ENCODE measurements around the gene PTPN7. TPM values are rescaled to one million over a fixed set of nuclear protein-coding genes. Genes with fewer than 3 reads are reported as not detected.

The PTPN7 gene
- total and polyA plus RNA-seq, 2 experiments from 2014 or later: 0.41 TPM; not detected in 1

GRCh38 chr1:202205523-202206190 lies 45.3 kb upstream of the PTPN7 start:
- 60% methylated on average over 5 of the region's 5 CpGs for WGBS (ENCODE audit: low lambda C conversion rate, missing lambda C conversion rate)
- Histone ChIP-seq H4K20me1 (ENCODE audit: insufficient read depth, poor library complexity, severe bottlenecking) (no peaks in the 10 kb centered on the region), H3K9me3 (ENCODE audit: low read depth) (no peaks in the 10 kb centered on the region), H3K4me2 (no peak overlapping the region), H3K9me2 (replicated peaks; ENCODE audit: insufficient read depth) (no peaks in the 10 kb centered on the region), H3K4me1 (ENCODE audit: insufficient read depth) (no peaks in the 10 kb centered on the region), H3K4me3 (no peak overlapping the region), H3K36me3 (replicated peaks; ENCODE audit: insufficient read depth, low read depth) (no peaks in the 10 kb centered on the region), H3K27me3 (no peaks in the 10 kb centered on the region), H3K79me2 (no peaks in the 10 kb centered on the region), H3K27ac (no peak overlapping the region), H2AFZ (no peak overlapping the region)
- TF ChIP-seq EZH2phosphoT487 (IDR thresholded peaks at IDR 0.05; ENCODE audit: low read depth, severe bottlenecking, unreplicated experiment) (no peak), CTCF (IDR thresholded peaks at IDR 0.05; ENCODE audit: poor library complexity) (peak; percentile 46), EZH2 (IDR thresholded peaks at IDR 0.05; ENCODE audit: borderline replicate concordance) (no peak)
- DNase-seq (ENCODE audit: low spot score): no peak

- WGBS (ENCODE audit: low lambda C conversion rate, missing lambda C conversion rate): 25% methylated on average over 1 of the region's 1 CpG
- TF ChIP-seq CTCF (IDR thresholded peaks at IDR 0.05; ENCODE audit: poor library complexity) (no peak), EZH2phosphoT487 (IDR thresholded peaks at IDR 0.05; ENCODE audit: low read depth, severe bottlenecking, unreplicated experiment) (no peak), EZH2 (IDR thresholded peaks at IDR 0.05; ENCODE audit: borderline replicate concordance) (no peak)
- H3K4me1 ChIP-seq (ENCODE audit: insufficient read depth): no peaks in the 10 kb centered on the region
Observed at GRCh38 chr1:202204065-202204464, 43.7 kb upstream of the PTPN7 start.

GRCh38 chr1:202203238-202204039 lies 43.0 kb upstream of the PTPN7 start:
- Histone ChIP-seq H3K9me2 (replicated peaks; ENCODE audit: insufficient read depth) (no peaks in the 10 kb centered on the region), H3K4me2 (no peak overlapping the region), H3K36me3 (replicated peaks; ENCODE audit: insufficient read depth, low read depth) (no peaks in the 10 kb centered on the region), H2AFZ (no peak overlapping the region), H3K4me1 (ENCODE audit: insufficient read depth) (no peaks in the 10 kb centered on the region), H4K20me1 (ENCODE audit: insufficient read depth, poor library complexity, severe bottlenecking) (no peaks in the 10 kb centered on the region), H3K27me3 (no peaks in the 10 kb centered on the region), H3K4me3 (no peak overlapping the region), H3K9me3 (ENCODE audit: low read depth) (no peaks in the 10 kb centered on the region), H3K79me2 (no peaks in the 10 kb centered on the region), H3K27ac (no peak overlapping the region)
- 91% methylated on average over 13 of the region's 13 CpGs for WGBS (ENCODE audit: low lambda C conversion rate, missing lambda C conversion rate)
- TF ChIP-seq CTCF (IDR thresholded peaks at IDR 0.05; ENCODE audit: poor library complexity) (no peak), EZH2phosphoT487 (IDR thresholded peaks at IDR 0.05; ENCODE audit: low read depth, severe bottlenecking, unreplicated experiment) (no peak), EZH2 (IDR thresholded peaks at IDR 0.05; ENCODE audit: borderline replicate concordance) (no peak)
- no peak for DNase-seq (ENCODE audit: low spot score)

More at GRCh38 chr1:202204065-202204464, 43.7 kb upstream of the PTPN7 start:
- H3K9me2 ChIP-seq (replicated peaks; ENCODE audit: insufficient read depth): no peaks in the 10 kb centered on the region
- no peak for DNase-seq (ENCODE audit: low spot score)
- H4K20me1 ChIP-seq (ENCODE audit: insufficient read depth, poor library complexity, severe bottlenecking): no peaks in the 10 kb centered on the region
- H3K4me3 ChIP-seq: no peak overlapping the region
- no peaks in the 10 kb centered on the region for H3K36me3 ChIP-seq (replicated peaks; ENCODE audit: insufficient read depth, low read depth)
- H2AFZ ChIP-seq: no peak overlapping the region
- H3K79me2 ChIP-seq: no peaks in the 10 kb centered on the region
- H3K27me3 ChIP-seq: no peaks in the 10 kb centered on the region
- H3K9me3 ChIP-seq (ENCODE audit: low read depth): no peaks in the 10 kb centered on the region
- no peak overlapping the region for H3K4me2 ChIP-seq
- no peak overlapping the region for H3K27ac ChIP-seq
